HG02763 (cell line): Measurements from ENCODE around the gene CH25H.

Experiments
- ATAC-seq: cut with Tn5 transposase; IDR thresholded peaks from one replicate; pipeline ENCODE4 v1.9.1; 2021; ENCODE audit warnings: mild to moderate bottlenecking, moderate library complexity; ENCODE audit not compliant: unreplicated experiment

The CH25H gene

DNA sequence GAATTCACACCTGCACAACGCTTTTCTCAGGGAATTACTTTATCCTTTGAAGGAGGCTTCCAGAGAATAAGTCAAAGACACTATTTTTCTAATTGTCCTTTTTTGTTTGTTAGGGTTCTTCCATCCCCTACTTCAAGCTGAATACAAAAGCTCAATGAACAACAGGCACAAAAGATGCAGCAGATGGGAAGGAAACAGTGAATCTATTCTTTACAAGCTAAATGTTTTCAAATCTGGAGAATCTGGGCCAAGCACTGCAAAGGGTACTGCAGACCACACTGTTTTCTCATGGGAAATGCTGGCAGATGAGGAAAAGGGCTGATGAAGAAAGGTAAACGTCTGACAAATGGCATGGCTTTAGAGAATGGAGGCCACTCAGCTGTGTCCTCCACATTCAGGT lies 25.9 kb upstream of the CH25H start:
- no peak for ATAC-seq

DNA sequence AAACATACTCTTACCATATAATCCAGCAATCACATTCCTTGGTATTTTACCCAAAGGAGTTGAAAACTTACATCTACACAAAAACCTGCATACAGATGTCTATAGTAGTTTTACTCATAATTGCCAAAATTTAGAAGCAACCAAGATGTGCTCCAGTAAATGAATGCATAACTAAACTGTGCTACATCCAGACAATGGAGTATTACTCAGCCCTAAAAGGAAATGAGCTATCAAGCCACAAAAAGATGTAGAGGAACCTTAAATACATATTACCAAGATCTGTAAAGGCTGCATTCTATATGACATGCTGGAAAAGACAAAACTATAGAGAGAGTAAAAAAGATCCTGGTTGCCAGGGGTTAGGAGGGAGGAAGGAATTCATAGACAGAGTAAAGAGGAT lies 21.8 kb upstream of the CH25H start:
- no peak for ATAC-seq

DNA sequence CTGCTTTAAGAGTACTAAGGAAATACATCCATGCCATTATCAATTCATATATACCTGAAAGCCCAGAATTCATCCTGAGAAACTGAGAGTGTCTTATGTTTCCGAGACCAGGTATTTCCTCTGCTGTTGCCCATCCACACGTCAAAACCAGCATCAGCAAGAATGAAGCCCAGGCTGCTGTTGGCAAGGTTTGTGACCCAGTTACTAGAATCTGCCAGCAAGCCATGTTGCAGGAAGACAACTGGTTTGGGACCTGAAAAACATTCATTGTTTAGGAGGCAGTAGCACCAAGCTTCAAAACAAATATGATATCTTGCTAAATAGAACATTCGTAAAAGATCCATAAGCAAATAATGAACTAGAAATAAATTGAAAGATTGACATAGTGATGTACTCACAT lies 21.0 kb upstream of the CH25H start:
- no peak for ATAC-seq

DNA sequence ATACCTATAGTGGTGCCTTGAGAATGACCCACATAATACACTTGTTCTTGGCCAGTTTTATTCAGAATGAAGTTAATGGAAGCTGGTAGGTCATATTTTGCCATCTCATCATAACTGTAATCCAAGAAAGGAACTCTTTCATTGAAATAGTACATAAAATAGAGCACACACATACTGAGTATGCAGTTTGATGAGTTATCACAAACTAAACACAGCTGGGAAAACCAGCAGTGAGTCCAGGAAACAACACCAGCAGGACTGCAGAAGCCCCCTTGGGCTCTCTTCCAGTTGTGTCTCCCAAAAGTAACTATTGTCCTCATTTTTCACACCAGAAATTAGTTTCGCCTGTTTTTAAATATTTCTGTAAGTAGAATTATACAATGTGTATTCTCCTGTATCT lies 19.8 kb upstream of the CH25H start:
- no peak for ATAC-seq

DNA sequence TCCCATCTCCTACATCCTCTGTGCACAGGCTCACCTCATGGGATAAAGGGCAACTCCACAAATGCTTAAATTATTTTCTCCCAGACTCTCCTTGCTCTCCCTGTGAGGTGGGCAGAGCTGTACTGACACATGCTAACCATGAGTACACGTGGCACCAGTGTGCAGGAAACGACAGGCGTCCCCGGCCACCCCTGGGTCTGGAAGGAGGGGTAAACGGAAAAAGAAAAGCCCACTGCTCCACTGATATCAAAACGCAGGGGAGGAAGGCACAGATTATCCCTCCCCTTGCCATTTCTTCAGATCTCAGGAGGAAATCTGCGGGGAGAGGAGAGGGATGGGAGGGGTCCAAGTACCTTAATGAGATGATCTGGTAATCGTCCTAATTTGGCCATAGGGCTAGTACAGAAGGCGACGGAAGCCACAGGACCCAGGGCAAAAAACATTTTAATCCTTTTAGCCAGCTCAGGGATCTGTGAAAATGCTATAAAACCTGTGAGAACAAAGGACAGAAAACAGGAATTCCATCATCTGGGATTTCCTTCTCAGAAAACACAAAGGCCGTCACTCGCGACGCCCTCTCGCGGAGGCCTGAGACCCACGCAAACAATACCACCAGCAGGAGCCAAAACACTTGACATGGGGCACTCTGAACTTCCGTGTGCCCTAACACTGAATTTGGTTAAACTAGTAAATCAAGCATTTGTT lies 17.8 kb upstream of the CH25H start:
- ATAC-seq, result no peak

DNA sequence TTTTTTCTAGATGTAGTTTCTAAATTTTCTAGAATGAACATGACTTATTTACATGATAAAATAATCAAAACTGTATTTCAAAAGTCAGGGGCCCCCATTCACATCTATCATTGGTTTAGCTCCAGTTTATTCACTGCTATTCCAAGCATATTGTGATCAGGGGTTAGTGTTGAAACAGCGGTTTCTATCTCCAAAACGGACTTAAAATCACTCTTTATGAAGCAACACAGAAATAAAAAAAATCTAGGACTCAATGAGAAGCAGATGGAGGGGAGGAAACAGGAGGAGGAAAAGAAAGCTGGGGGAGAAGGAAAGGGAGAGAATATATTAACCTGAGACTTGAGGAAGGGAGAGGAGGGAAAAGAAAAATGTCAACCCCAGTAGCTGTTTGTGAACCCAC lies 14.8 kb upstream of the CH25H start:
- no peak for ATAC-seq

DNA sequence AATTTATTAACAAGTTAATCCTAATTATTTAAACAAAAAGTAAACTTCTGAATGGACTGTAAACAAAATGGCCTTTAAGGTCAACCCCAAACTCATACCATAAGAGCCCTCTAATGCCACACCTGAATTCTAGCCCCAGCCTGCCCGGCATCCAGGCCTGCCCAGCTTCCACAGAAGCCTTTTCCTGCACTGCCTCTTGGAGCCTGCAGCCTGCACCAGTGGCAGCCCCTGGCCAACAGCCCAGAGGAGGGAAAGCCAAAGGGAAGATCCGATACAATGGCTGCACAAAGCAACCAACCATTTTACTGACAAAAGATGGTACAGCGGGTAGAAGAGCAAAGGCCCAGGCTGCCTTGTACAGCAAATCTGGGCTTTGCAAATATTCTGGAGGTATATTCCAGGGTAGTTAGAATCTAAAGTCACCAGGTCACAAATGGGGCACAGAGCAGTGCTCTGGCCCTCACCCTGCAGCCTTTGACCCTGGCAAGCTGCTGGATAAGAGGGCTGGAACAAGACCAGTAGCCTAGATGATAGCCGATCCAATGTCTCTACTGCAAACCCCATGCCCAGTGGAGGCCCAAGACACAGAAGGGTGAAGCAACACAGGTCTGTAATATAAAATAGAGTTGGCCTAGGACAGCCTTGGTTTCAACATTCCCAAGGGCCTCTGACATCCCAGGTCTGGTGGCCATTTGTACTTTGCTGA lies 12.5 kb upstream of the CH25H start:
- ATAC-seq, result no peak

DNA sequence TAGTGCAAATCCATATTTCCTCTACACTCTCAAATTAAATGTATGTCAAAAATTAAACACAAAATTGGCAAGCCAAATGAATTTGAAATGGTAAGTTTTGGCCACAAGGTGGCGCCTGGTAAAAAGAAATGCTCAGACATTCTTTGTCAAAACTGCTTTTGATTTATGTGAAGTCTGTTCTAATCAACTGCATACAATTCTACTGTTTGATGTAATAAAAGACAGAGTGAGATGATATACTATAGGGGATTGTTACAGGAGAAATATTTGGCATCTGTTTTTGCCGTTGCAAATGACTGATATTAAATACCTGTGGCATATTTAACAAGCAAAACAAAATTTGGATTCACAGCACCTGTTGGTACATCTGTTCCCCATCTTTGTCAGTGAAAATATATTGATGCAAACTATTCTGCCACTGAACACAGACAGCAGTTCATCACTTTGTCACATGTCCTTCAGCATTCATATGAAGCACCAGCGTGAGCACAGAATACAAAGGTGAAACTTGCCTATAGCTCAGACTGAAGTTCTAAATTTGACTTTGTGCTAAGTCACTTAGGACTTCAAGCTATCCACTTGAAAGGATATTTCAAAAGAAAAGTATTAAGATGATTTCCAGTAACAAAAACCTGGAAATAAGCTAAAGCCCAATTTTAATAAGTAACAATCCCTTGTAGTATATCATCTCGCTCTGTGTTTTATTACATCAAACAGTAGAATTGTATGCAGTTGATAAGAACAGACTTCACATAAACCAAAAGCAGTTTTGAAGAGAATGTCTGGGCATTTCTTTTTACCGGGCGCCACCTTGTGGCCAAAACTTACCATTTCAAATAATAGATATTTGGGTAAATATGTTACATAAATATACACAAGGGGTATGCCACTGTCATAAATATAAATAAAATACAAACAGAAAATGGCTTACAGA lies 10.2 kb upstream of the CH25H start:
- ATAC-seq, result no peak

DNA sequence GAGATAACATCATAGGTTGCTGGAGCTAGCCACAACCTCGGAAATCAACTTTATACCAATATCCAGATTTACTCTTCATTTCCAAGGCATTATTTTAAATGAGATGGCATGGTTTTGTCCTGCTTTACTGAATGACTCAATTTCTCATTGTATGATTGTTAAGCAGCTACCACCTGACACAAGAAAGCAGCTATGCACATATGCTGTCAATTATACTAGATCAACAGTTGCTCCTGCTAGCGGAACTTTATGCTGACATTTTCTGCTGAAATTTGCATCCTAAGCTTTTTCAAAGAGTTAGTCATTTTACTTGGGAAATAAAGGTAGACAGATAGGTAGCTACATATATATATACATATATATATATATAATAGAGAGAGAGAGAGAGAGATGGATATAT lies 8.9 kb upstream of the CH25H start:
- ATAC-seq, result no peak

DNA sequence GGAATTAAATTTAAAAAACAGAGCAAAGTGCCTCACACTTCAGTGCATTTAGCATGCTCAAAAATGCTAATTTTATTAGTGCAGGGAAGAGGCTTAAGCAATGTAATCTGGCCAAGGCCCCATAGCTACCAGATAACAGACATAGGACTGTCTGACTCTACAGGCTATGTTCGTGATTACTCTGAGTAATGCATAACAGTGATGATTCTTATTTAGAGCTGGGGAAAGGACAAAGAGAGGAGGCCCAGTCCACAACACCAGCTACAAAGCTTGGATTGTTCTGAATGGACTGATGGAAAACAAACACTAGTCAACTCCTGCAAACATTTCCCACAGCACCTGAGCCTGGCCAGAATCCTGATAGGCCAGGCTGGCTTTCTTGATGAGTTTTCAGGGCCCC lies 8.4 kb upstream of the CH25H start:
- ATAC-seq, result no peak

DNA sequence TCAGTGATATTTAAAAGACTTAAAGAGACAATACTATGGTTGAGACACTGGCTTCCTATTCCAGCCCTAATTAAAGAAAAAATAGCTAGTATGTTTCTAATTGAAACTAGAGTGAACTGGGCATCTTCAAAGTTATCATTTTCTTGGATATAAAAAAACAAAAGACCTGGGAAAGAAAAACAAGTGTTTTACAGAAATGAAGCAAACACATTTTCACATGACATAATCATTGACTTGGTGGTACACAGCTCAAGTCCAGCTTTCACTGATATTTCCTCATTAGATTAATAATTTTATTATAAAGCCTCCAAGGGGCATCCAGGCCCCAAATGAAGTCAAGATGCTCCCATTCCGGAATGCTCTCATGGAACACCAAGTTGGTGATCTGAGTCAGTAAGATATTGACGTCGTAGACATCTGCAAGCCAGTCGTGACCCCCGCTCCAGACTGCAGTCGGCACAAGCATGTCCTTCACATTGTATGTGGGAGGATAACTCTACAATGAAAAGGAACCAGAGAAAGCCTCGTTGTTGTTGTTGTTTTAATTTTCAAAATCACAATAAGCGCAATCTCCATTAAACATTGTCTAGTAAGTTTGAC lies 7.5 kb upstream of the CH25H start:
- ATAC-seq, result no peak

DNA sequence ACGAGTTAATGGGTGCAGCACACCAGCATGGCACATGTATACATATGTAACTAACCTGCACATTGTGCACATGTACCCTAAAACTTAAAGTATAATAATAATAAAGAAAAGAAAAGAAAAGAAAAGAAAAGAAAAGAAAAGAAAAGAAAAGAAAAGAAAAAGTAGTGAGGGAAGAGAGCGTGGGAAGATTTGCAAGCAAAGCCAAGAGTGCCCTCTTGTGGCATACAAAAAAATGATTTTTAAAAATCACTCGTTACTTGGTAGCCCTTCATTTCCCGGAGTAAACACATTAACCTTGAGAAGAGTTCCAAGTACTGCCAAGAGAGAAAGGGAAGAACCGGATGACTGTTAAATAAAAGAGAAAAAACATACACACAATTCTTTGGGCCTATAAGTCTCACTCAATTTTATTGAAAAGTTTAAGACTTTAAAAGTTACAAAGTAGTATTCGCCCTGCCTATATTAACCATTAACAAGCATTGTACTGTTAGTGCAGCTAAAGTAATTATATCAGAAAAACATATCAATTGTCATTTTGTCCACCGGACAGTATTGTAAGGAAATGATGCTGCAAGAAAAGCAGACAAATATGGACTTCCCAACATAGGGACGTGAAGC lies 6.2 kb upstream of the CH25H start:
- ATAC-seq, result no peak

DNA sequence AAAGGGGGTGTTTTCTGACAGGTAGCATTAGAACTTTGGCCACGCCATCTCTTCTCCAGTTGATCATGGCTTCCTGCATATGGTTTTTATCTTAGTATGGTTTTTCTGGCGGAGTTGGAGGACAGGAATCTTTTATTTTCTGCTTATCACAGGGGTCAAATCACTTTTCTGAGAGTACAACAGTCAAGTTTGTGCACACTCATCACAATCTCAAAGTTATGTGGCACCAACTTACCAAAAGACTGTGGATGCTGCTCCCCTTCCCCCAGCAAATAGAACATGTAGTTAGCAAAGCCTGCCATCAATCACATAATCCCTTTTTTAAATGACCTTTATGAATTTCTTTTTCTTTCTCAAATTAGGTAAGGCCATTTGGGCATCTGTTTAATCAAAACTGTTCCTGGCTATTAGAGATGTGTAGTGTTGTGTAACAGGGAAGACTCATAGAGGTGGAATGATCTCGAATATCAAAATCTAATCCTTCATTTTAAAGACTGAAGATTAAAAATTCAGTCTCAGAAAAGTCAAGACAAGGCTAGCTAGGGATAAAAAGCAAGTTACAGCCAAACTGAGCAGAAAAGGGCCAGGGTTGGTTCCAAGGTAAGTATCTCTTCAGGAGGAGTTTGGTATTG lies 3.8 kb upstream of the CH25H start:
- ATAC-seq, result no peak

DNA sequence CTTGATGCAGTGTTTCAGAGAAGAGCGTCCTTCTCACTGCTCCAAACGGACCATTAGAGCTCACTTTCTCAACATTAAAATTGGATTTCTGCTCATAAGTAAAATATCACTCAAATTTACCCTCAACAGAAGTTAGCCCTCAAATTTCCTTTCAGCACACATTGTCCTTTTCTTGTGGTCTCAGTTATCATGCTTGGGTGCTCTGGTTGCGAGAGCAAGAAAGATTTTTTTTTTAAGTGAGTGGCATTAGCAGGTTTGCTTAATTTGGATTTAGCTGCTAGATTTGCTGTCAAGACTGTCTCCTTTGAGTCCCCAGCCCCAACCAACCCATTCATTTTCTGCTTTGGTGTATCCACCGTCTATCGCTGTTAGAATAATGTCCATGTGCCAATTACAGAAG lies 2.6 kb upstream of the CH25H start:
- no peak for ATAC-seq

DNA sequence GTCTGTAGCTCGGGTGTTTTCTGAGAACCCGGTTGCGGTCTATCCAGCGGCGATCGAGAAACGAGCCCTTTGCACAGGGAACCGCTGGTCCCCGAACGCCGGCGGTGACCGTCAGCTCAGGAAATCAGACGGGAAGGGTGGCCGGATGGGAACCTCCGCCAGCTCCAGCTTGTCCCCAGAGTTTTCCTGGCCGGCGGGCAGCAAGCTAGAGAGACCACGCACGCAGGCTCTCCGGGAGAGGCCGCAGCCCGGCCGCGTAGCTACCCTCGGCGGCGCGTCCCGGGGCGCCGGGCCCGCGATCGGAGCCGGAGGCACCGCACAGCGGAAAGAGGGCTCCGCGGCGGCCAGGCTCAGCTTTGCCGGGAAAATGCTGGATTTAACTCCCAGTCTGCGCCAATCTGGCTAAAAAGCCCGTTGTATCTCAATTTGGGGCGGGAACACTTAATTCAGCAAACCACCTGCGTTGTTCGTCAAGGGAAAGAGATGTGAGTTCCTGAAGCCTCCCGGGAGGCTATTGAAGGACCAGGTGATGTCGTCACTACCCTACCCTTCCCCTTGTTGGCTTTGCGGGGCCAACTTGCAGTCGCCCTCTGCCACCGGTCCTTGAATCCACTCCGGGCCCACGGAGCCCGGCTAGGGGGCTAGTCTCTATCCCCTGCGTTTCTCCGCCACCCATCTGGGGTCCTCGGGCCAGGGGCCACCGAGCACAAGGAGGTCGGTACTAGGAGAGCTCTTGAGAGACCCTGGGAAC lies 859 bp upstream of the CH25H start:
- ATAC-seq, result no peak

DNA sequence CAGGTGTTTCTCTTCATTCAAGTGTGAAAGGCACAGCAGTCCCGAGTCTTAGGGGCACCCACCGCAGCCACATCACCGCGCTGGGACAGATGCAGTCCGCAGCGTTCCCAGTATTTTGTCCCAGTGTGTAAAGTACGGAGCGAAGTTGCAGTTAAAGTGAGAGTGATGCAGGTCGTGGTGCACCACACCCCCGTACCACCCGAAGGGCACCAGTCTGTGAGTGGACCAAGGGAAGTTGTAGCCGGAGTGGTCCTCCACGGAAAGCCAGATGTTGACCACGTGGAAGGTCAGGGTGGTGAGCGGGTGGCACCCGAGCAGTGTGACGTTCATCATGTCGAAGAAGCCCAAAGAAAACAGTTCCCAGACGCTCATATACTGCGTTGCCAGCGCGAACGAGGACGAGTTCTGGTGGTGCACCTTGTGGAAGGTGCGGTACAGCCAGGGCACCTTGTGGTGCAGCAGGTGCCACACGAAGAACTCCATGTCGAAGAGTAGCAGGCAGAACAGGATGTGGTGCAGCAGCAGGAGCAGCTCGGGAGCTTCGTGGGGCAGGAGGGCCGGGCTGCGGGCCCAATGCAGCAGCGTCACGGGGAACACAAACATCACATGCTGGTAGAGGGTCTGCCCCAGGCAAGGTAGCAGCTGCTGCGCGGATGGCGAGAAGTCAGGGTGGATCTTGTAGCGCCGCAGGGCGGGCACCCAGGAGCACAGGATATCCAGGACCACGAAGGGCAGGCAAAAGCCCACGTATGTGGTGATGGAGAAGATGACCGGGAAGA lies 526 bp downstream of the CH25H start:
- no peak for ATAC-seq

DNA sequence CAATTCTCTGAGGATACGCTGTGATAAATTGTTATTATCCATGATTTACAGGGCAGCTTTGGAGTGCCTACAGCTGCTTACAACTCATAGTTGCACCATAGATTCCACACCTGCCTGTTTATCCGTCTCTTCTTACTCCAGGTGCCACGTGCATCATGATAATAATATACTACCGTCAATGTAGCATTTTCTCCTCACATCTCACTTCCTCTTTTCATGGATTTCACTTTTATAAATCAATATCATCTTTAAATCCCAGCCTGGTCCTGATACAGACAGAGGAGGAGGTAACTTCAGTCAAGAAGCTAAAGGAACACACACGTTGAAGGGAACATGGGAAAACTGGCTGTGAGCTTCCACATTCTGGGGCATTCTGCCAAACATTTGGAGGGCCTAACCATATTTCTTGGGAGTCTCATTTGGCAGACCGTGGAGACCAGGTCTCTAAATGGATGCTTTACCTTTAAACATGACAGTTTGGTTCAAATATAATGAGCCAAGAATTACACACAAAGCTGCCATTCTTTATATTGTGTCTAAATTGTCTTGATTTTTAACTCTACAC lies 2.4 kb downstream of the CH25H start:
- ATAC-seq, result no peak

DNA sequence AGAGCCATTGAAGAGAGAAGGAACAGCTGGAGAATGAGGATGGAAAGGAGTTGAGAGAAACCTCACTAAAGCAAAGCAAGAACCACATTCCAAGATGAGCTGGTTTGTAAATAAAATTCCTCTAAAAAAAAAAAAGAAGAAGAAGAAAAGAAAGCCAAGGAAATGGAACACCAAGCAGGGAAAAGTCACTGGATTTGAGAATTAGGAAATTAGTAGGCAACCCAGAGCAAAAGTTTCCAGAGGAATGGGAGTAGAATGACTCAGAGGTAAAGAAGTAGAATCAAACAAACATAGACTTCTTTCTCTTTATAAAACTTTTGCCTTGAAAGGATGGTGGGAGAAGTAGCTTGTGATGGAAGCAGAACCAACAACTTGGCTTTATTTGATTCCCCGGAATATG lies 3.9 kb downstream of the CH25H start:
- ATAC-seq, result no peak

DNA sequence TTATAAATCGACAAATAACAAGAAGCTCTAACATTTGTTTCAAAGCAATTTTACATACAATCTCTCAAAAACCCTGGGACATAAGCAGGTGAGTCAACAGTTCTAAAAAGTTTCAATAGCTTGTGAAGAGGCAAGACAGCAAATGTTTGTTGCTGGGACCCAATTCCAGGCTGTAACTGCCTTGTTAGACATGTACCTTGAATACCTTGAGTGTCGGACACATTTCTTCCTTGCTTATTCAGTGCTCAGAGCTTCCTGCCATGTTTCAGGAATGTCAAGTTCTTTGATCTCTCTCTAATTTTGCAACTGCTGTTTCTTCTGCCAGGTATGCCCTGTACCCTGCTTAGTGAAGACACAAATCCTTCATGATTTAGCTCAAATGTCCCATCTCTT lies 5.1 kb downstream of the CH25H start:
- ATAC-seq, result no peak
